ENCODE measurements around the gene RHBDL1.
"Not testable (repeated sequence)": the region's sequence is repeated elsewhere in the genome, so short reads cannot be mapped to it uniquely, and the experiment has no call there.

The RHBDL1 gene

DNA sequence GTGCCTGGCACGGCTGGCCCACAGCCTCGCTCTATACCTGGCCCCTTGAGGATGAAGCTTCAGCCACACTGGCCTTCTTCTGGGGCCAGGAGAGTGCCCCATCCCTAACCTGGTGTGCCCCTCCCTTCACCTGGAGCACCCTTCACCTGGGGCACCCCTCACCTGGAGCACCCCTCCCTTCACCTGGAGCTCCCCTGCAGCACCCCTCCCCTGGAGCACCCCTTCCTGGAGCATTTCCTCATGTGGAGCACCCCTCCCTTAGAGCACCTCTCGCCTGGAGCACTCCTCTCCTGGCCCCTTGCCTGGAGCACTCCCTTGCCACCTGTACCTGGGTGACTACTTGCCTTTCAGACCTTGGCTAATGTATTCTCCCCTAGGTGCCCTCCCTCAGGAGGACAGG lies 32.5 kb downstream of the RHBDL1 start:
- DNase-seq: no peak

DNA sequence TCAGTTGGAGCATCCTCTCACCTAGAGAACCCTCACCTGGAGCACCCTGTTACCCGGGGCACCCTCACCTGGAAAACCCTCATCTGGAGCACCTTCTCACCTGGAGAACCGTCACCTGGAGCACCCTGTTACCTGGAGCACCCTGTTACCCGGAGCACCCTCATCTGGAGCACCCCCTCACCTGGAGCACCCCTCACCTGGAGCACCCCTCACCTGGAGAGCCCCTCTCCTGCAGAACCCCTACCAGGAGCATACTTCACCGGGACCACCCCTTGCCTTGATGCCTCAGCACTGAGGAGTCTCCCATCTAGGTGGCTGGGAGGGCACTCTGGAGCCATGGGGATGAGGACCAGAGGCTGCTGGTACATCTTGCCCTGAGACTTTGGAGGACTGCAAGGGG lies 33.5 kb downstream of the RHBDL1 start:
- DNase-seq: no peak

DNA sequence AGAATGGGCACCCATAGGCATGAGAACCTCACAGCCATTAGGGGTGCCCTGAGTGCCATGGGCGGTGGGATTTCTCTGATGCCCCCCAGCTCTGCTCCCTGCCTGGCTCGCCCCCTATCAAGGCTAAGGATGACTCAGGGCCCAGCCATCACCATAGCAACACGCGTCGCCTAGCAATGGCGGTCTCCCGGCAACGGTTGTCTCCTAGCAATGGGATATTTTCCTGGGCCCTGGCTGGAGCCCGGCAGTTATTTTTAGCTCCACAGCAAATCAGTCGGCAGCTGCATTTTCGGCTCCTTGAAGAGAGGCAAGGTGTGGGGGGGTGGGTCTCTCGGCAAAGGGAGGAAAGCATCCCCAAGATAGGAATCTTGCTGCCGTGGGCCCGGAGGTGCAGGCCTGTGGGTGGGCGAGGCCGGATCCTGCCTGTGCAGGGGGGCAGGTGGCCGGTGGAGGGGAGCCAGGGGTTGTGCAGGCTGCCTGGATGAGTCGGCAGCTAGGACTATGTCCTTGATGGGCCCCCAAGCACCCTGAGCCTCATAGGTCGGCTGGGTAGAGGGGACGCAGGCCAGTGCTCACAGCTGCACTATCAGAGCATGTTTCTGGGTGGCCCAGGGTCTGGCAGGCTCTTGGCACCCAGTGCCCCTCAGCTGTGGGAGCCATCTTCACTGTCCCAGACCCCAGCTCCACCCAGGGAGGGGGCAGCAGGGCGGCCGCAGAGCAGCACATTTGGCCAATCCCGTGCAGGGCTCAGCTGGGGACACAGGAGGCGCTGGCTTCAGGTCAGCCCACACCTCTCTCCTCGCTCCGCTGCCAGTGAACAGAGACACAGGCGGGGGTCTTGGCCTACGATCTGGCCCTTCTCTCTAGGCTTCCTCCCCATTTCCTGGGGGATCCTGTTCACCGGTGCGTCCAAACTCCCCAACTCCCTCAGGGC lies 34.4 kb downstream of the RHBDL1 start:
- peak; percentile 77 for DNase-seq

DNA sequence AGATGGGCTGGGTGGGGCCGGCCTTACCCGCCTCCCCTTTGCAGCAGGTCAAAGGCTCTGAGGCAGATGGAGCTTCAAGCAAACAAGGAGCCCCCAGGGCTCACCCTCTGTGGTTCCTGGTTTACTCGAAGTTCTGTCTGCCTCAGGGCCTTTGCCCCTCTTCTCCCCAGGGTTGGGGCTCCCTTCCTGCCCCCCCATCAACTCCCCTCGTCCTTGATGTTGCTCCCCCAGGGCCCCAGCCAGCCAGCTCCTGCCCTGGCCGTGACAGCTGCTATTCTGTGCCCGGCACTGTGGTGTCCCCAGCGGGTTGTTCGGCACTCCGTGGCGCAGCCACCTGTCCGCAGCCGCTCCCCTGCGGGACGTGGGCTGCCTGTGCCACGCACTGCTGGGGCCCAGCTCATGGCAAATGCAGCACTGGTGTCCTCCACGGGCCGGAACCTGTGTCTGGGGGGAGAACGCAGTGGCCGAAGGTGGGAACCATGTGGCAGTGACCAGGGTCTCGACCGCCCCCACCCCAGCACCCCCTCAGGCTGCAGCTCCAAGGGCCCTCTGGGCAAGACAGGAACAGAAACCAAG lies 35.1 kb downstream of the RHBDL1 start:
- no peak for DNase-seq

DNA sequence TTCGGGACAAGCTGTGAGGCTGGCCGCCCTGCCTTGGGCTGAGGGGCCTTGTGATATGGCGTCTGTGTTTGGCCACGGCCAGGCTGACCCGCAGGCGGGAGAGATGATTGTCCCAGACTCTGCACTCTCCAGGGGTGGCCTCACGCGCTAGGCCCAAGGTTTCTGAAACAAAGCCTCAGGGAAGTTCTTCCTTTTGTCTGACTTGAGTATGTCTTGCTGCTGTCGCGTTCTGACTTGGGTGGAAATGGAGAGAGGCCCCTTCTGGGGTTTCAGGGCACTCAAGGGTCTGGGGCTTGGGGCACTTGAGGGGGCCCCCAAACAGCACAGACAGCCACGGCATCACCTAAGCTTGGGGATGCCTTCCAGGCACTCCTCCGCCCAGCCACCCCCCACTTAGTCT lies 35.6 kb downstream of the RHBDL1 start:
- no peak for DNase-seq

DNA sequence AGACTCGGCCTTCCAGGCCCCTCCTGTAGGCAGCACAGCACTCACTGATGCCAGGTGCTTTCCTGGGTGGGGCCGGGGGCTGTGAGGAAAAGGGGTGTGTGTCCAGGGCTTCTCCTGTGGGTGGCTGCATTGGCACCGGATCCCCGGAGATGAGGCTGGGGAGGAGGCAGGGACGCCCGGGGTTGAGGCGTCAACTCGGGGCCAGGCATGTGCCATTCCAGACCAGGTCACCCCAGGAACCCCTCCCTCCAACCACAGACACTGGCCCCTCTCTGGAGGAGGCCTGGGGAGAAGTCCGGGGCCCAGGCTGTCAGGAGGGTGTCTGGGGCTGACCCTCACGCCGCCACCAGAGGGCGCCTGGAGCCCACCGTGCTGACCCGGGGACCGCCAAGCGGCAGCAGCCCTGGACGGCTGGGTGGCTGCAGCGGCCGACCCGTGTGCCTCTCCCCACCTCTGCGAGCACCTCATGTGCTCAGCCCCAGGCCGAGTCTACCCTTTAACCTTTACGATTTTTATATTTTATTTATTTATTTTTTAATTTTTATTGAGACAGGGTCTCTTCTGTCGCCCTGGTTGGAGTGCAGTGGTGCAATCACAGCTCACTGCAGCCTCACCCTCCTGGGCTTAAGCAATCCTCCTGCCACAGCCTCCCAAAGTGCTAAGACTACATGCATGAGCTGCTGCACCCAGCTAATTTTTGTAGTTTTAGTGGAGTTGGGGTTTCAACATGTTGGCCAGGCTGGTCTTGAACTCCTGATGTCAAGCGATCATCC lies 36.3 kb downstream of the RHBDL1 start:
- no peak for DNase-seq

DNA sequence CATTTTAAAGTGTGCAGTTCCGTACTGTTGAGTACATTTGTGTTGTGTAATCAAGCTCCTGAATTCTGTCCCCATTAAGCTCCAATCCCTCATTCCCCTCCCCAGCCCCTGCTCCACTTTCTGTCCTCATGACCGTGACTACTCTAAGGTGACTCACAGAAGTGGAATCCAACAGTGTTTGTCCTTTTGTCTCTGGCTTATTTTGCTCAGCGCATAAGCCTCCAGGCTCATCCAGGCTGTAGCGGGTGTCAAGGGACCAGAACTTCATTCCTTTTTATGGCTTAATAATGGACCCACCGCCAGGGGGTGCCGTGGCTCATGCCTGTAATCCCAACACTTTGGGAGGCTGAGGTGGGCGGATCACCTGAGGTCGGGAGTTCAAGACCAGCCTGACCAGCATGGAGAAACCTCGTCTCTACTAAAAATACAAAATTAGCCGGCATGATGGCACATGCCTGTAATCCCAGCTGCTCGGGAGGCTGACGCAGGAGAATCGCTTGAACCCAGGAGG lies 37.3 kb downstream of the RHBDL1 start:
- not testable (repeated sequence) for DNase-seq

DNA sequence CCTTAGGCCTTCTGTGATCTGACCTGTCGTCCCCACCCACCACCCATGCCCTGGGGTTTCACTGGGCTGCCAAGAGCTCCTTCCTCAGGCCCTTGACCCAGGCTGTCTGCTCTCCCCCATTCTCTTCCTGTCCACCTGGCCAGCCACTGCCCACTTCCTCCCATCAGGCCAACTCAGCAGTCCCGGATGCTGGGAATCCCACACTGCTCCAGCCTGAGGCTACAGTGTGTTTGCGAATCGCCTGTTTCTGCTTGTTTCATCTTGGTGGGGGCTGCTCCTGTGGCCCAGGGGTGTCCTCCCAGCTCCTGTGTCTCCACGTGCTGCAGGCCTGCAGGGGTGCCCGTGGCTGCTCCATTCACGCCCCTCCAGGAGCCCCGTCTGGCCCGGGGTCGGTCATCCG lies 38.6 kb downstream of the RHBDL1 start:
- DNase-seq: no peak

DNA sequence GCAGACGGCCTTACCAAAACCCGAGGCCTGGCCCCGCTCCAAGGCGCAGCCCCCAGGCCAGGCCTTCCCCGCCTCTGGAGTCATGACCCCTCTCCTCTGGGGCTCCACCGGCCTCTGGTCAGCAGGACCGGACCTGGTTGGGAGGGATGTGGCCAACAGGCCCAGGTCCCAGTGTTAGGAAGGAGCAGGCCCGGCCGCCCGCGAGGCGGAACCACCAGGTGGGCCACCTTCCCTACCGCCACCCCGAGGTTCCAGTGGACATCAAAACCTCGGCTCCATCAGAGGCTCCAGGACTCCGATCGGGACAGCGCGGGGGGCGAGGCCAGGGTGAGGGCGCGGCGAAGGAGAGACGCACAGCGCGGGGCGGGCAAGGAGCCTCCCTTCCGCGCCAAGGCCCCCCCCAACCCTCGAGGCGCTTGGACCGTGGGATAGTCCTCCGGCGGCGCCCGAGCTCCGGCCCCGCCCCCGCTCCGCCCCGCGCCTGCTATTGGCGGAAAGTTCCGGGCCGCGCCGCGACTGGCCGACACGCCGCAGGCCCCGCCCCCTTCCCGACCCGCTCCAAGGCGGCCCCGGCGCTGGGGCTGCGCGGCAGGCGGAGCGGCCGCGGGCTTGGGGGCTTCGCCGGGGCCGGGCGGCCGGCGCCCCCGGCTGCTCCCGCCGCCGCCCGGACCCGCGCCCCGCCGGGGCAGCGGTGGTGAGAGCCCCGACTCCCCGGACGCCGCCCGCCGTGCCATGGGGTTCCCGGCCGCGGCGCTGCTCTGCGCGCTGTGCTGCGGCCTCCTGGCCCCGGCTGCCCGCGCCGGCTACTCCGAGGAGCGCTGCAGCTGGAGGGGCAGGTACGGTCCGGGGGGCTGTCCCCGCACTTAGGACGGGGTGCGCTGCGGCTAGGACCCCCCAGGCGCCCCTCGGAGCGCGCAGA lies 39.3 kb downstream of the RHBDL1 start, which contains the start of gene METRN:
TSS of gene METRN (plus strand) at position 561 of the 919 bp plus-strand sequence. CDS start at position 733, 172 bp downstream.
- peak; percentile 18 for DNase-seq

DNA sequence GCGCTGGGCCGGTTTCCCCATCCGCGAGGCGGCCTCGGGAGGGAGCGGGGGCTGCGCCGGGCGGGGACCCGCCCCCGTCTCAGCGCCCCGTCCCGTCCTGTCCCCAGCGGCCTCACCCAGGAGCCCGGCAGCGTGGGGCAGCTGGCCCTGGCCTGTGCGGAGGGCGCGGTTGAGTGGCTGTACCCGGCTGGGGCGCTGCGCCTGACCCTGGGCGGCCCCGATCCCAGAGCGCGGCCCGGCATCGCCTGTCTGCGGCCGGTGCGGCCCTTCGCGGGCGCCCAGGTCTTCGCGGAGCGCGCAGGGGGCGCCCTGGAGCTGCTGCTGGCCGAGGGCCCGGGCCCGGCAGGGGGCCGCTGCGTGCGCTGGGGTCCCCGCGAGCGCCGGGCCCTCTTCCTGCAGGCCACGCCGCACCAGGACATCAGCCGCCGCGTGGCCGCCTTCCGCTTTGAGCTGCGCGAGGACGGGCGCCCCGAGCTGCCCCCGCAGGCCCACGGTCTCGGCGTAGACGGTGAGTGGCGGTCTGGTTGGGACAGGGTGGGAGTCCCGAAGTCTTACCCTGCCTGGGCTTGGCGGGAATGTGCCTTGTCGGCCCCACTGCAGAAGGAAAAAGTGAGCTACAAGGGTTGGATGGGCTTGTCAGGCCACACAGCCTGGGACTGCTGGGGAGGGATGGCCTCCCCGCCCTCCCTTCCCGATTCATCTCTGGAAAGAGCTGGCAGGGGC lies 40.2 kb downstream of the RHBDL1 start:
- DNase-seq: no peak

DNA sequence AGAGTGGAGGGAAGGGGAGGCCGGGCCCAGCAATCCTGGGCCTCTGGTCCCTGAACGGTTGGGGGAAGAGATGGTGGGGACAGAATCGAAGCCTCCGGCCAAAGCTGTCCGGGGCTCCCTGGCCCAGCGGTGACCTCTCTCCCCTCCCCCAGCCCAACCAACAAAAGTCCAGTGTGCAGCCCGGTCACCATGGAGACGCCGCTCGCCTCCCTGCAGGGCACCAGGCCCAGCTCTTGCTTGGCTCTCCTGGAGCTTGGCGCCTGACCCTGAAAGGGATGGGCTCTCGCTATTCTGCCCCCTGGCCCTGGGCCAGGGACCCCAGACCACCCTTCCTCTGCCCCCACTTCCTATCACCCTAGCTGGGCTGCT lies 40.7 kb downstream of the RHBDL1 start:
- no peak for DNase-seq

DNA sequence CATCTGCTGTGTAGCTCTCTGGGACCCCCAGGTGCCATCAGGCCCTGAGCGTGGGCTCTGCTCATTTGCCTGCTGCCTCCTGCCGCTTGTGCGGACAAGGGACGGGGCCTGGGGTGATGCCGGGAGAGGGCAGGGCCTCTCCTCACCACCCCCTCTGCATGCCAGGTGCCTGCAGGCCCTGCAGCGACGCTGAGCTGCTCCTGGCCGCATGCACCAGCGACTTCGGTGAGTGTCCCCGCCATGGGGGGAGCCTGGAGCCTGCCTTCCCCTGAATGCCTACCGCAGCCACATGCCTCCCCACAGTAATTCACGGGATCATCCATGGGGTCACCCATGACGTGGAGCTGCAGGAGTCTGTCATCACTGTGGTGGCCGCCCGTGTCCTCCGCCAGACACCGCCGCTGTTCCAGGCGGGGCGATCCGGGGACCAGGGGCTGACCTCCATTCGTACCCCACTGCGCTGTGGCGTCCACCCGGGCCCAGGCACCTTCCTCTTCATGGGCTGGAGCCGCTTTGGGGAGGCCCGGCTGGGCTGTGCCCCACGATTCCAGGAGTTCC lies 41.4 kb downstream of the RHBDL1 start:
- DNase-seq: no peak

DNA sequence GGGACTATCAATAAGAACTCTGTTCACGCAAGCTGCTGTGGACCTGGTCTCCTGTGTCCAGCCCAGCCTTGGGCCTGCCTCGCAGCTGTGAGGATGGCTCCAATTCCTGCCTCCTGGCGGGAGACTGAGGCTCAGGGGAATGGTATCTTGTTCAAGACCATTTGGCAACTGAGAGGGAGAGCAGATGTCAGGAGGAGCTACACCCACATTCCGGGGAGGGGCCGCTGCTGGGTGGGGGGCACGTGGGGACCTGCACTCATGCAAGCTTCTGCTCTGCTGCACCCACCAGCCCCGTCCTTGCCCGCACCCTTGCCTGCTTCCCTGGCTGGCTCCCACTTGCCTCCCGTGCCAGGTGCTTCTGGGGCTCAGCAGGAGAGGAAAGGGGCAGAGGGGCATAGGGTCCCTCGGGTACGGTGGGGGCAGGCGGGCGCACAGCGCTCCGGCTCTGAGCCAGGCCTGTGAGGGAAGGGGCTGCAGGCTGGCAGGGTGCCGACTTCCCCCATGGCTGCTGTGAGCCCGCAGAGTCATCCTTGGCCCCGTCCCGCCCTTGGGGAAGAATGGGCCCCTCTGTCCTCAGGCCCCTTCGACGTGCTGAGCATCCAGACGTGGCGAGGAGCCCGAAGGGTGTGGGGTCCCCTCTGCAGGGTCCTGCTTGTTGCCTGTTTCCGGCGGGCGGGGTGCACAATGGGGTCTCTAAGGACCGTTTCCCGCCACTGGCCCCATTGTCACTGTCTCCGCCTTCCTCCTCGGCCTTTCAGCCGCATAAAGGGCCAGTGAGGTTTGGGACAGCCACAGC lies 42.2 kb downstream of the RHBDL1 start:
- DNase-seq: no peak

DNA sequence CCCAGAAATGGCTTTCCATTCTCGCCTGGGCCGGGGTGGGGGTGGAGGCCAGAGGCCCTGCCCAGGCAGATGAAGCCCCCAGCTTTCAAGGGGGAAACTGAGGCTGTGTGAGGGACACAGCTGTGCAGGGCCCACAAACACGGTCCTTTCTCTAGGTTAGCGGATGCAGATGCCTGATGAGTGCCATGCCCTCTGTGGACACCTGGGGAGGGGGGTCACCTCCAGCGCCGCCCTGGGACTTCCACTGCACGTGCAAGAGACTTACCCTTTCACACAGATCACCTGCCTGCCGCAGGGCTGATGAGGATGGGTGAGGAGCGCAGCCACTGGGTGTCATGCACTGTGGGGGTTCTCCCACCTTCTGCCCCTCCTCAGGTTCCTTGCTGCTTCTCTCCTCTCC lies 42.9 kb downstream of the RHBDL1 start:
- no peak for DNase-seq

DNA sequence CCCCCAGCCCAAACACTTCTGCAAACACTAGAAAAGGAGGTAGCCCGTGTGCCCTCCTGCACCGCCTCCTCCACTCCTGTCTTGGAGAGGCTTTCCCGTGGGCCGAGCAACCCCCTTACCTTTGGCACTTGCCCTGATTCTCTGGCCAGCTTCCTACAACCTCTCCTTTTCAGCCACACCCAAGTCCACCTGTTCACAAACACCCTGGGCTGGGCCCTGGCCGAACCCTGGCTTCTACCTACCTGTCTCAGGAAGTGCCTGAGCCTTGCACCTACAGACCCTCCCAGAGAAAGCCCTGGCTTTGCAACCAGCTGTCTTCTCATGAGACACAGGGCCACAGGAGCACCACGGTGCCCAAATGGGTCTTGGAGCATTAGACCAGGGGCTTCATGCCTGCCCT lies 43.5 kb downstream of the RHBDL1 start:
- DNase-seq: no peak

DNA sequence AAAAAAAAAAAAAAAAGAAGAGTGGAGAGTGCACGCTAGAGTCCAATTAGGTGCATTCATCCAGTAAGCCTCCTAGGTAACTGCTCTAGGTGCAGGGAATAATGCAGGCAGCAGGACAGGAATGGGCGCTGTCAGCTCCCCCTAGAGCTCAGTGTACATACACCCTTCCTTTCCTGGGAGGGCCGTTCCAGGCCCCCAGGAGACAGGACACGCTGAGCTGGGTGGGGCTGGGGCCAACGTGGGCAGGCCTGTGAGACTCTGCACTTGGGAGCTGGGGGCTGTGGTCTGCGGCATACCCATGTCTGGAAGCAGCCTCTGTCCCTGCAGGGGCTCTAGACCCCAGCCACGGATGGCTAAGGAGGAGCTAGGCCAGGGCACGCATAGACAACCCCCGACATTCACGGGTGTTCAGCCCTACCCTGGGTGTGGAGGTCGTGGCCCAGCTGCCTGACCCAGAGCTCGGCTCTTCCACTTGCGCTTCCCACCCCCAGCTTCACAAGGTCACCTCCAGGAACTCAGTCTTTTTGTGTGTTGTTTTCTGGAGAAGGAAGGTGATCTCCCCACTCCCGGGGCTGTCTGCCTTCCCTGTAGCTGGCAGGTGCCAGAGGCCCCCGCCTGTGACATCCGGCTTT lies 44.5 kb downstream of the RHBDL1 start:
- DNase-seq: no peak

DNA sequence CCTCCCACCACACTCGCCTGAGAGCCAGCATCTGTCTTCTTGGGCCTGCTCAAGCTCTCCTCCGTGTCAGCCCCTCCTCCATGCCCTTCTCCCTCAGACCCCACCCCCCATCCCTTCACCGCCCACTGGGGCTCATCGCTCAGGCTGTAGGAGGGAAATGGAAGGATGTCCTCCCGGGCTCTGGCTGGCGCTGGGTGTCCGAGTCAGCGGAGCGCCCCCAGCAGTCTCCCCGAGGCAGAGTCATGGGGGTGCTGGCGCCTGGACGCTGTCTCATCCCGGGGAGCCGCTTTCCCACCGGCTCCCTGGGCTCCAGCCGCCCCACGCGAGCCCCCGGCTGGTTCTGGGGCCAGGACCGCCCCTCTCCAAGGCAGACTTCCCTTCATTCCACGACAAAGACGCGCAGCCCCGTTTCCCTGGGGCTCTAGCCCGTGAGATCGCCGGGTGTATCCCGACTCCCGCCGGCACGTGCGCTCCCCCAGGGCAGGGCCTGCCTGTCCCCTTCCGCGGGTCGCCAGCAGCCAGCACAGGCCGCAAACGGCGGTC lies 45.0 kb downstream of the RHBDL1 start:
- peak; percentile 64 for DNase-seq

DNA sequence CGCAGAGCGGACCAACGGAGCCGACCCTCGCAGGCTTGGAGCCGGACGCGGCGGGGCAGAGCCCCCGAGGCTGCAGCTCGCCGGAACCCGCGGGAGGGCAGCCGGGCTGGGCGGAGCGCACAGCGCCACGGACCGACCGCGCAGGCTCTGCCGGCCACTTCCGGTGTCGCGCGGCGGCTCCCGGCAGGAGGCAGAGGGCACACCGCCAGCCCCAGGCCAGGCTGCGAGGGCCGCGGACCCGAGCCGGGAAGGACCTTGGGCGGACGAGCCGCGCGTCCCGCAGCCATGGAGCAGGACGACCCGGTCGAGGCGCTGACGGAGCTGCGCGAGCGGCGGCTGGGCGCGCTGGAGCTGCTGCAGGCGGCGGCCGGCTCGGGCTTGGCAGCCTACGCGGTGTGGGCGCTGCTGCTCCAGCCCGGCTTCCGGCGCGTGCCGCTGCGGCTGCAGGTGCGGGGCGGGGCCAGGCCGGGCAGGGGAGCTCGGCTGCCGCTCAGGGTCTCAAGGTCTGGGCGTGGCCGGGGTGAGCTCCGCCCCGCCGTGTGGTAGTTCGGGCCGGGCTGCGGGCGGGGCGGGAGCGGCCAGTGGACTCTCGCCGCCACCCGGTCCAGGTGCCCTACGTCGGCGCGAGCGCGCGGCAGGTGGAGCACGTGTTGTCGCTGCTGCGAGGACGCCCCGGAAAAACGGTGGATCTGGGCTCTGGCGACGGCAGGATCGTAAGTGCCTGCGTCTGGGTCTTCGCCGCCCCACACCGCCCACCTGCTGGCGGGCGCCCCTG lies 45.7 kb downstream of the RHBDL1 start, which contains the start of gene ANTKMT:
TSS of gene ANTKMT (plus strand) at position 157 of the 775 bp plus-strand sequence. CDS start at position 286, 129 bp downstream.
- no peak for DNase-seq
